ENCODE measurements around the gene SCAMP1.

DNA sequence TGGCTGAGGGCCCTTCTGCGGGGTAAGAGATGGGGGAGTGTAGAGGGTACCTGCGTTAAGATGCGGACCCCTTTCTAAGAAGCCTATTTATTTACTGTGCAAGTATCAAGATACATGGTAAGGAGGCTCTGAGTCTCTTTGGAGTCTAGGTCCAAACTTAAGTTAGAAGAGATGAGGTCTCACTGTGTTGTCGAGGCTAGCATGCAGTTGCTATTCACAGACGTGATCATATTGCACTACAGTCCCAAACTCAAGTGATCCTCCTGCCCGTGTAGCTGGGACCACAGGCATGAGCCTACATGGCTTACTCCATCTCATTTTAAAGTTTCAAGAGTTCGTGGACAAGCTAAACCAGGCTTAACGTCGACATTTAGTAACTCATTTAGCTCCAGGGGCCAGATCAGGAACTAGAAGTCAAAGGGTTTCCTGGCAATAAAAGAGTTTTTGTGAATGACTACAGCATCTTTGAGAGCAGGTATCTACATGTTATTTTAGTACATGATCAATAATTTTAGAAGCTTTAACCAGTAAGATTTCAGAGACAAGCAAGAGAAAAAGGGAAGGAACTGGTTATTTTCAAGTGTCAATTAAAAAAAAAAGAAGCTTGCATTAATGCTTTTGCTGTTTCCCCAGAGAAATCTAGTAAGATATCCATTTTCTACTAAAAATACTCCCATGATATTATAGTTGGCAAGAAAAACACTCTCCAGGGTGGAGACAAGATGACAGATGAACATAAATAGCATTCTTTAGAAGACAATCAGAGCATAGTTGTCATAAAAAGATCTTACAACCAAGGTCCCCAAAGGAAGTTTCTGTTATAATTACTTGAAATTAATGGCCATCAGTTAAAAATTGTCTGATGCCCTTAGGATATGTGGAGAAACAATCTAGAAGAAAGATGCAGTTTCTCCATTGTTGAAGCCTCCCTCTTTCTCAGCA lies 141.3 kb downstream of the SCAMP1 start:
- no peak for TF ChIP-seq ZNF626 (tag by site-specific recombination; IDR thresholded peaks at IDR 0.05)
- TF ChIP-seq, protein P1, sequence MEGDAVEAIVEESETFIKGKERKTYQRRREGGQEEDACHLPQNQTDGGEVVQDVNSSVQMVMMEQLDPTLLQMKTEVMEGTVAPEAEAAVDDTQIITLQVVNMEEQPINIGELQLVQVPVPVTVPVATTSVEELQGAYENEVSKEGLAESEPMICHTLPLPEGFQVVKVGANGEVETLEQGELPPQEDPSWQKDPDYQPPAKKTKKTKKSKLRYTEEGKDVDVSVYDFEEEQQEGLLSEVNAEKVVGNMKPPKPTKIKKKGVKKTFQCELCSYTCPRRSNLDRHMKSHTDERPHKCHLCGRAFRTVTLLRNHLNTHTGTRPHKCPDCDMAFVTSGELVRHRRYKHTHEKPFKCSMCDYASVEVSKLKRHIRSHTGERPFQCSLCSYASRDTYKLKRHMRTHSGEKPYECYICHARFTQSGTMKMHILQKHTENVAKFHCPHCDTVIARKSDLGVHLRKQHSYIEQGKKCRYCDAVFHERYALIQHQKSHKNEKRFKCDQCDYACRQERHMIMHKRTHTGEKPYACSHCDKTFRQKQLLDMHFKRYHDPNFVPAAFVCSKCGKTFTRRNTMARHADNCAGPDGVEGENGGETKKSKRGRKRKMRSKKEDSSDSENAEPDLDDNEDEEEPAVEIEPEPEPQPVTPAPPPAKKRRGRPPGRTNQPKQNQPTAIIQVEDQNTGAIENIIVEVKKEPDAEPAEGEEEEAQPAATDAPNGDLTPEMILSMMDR (tag by site-specific recombination; IDR thresholded peaks at IDR 0.05): no peak
- TF ChIP-seq, protein P2, sequence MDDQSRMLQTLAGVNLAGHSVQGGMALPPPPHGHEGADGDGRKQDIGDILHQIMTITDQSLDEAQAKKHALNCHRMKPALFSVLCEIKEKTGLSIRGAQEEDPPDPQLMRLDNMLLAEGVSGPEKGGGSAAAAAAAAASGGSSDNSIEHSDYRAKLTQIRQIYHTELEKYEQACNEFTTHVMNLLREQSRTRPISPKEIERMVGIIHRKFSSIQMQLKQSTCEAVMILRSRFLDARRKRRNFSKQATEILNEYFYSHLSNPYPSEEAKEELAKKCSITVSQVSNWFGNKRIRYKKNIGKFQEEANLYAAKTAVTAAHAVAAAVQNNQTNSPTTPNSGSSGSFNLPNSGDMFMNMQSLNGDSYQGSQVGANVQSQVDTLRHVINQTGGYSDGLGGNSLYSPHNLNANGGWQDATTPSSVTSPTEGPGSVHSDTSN (CRISPR knock-in tag; IDR thresholded peaks at IDR 0.05): no peak
